ENCODE measurements around the gene ABCF3. TPM values are rescaled to one million over a fixed set of nuclear protein-coding genes. Genes with fewer than 3 reads are reported as not detected.

The ABCF3 gene
- total and polyA plus RNA-seq, 2 of the 13 experiments (the other 11 are each of a cell fraction or from before 2014, with no cell fraction given): 38.8 to 46.5 TPM

GRCh38 chr3:184156522-184156955, 29.5 kb upstream of the ABCF3 start (continued):
- TF ChIP-seq ZFP91 (CRISPR knock-in tag; IDR thresholded peaks at IDR 0.05; ENCODE audit: borderline replicate concordance): peak; percentile 99
- TF ChIP-seq GRHL1 (CRISPR knock-in tag; conservative IDR thresholded peaks at IDR 0.05): no peak
- no peak for TF ChIP-seq MTA3 (CRISPR knock-in tag; IDR thresholded peaks at IDR 0.05)
- TF ChIP-seq U2AF1 (optimal IDR thresholded peaks at IDR 0.05; ENCODE audit: low read depth, low read length): no peak
- no peak for TF ChIP-seq HNF4G (IDR thresholded peaks at IDR 0.05; ENCODE audit: borderline replicate concordance, low read depth, low read length)
- TF ChIP-seq HNF4G (CRISPR knock-in tag; IDR thresholded peaks at IDR 0.05; ENCODE audit: borderline replicate concordance, low read depth): no peak; the same call in 1 of the 2 replicates
- no peak for TF ChIP-seq EEA1 (CRISPR knock-in tag; IDR thresholded peaks at IDR 0.05; ENCODE audit: borderline replicate concordance)
- TF ChIP-seq ZNF691 (CRISPR knock-in tag; IDR thresholded peaks at IDR 0.05; ENCODE audit: borderline replicate concordance, low read depth): no peak
- no peak for TF ChIP-seq HOMEZ (CRISPR knock-in tag; IDR thresholded peaks at IDR 0.05; ENCODE audit: low read depth)
- no peak for TF ChIP-seq KAT2B (IDR thresholded peaks at IDR 0.05; ENCODE audit: borderline replicate concordance, low read depth, low read length)
- TF ChIP-seq ZNF605 (CRISPR knock-in tag; IDR thresholded peaks at IDR 0.05): peak; percentile 58; the same call in 1 of the 2 replicates
- no peak for TF ChIP-seq ZNF543 (CRISPR knock-in tag; IDR thresholded peaks at IDR 0.05)
- TF ChIP-seq ZFP62 (CRISPR knock-in tag; IDR thresholded peaks at IDR 0.05): no peak
- TF ChIP-seq RCOR2 (CRISPR knock-in tag; IDR thresholded peaks at IDR 0.05): no peak
- TF ChIP-seq ZNF607 (CRISPR knock-in tag; IDR thresholded peaks at IDR 0.05; ENCODE audit: borderline replicate concordance): no peak
- no peak for TF ChIP-seq SCMH1 (CRISPR knock-in tag; IDR thresholded peaks at IDR 0.05; ENCODE audit: borderline replicate concordance)
- no peak for TF ChIP-seq PHB2 (IDR thresholded peaks at IDR 0.05; ENCODE audit: partially characterized antibody)
- TF ChIP-seq SMYD3 (CRISPR knock-in tag; IDR thresholded peaks at IDR 0.05): no peak
- no peak for TF ChIP-seq ZNF616 (CRISPR knock-in tag; IDR thresholded peaks at IDR 0.05; ENCODE audit: low read depth)
- peak; percentile 76; the same call in 1 of the 2 replicates for TF ChIP-seq CSRNP1 (CRISPR knock-in tag; IDR thresholded peaks at IDR 0.05)
- TF ChIP-seq ZBTB14 (CRISPR knock-in tag; IDR thresholded peaks at IDR 0.05): peak; percentile 9; the same call in 1 of the 2 replicates
- no peak for TF ChIP-seq IKZF1 (IDR thresholded peaks at IDR 0.05)
- TF ChIP-seq CHCHD3 (CRISPR knock-in tag; IDR thresholded peaks at IDR 0.05): no peak

Data from HepG2 (cell line).